DOHH2 (cell line): ENCODE data around the gene ZMIZ1.

ENCODE experiments used
- H3F3A ChIP-seq: fragments of 200-600 bp; sonication (generic), shearing (Covaris generic); 2 replicates; pipeline ENCODE4 v1.6.0; 2016; ENCODE audit warnings: antibody characterized with exemption, mild to moderate bottlenecking; ENCODE audit not compliant: control insufficient read depth, insufficient read depth
- H3K27ac ChIP-seq: fragments of 200-600 bp; sonication (generic); 2 replicates; pipeline ENCODE4 v1.5.1; 2014; ENCODE audit warnings: low read depth, mild to moderate bottlenecking, low read length, moderate library complexity
- H3K27me3 ChIP-seq: fragments of 200-600 bp; sonication (generic); 2 replicates; pipeline ENCODE4 v1.6.1; 2014; ENCODE audit warnings: mild to moderate bottlenecking, low read length, mixed read lengths; ENCODE audit not compliant: control insufficient read depth
- H3K36me3 ChIP-seq: fragments of 200-600 bp; sonication (generic); 2 replicates; pipeline ENCODE4 v1.6.1; 2014; ENCODE audit warnings: mild to moderate bottlenecking, low read length, moderate library complexity, mixed read lengths; ENCODE audit not compliant: control insufficient read depth
- H3K4me1 ChIP-seq: fragments of 200-600 bp; sonication (generic); 2 replicates; pipeline ENCODE4 v1.6.1; 2014; ENCODE audit warnings: mild to moderate bottlenecking, low read length, mixed read lengths; ENCODE audit not compliant: control insufficient read depth
- H3K4me2 ChIP-seq: fragments of 200-600 bp; sonication (generic); 2 replicates; pipeline ENCODE4 v1.6.0; 2014; ENCODE audit warnings: mild to moderate bottlenecking, low read length, moderate library complexity
- H3K4me3 ChIP-seq: fragments of 200-600 bp; sonication (generic); 2 replicates; pipeline ENCODE4 v1.5.1; 2014; ENCODE audit warnings: mild to moderate bottlenecking, low read length, mixed read lengths
- H3K79me2 ChIP-seq: fragments of 200-600 bp; sonication (generic); 2 replicates; pipeline ENCODE4 v1.6.1; 2014; ENCODE audit warnings: mild to moderate bottlenecking, low read length, mixed read lengths; ENCODE audit not compliant: control insufficient read depth
- H3K9me2 ChIP-seq: fragments of 200-600 bp; sonication (generic); replicated peaks from 2 replicates; pipeline ENCODE4 v1.6.1; 2014; ENCODE audit warnings: mild to moderate bottlenecking, low read length, mixed read lengths; ENCODE audit not compliant: control insufficient read depth
- H3K9me3 ChIP-seq: fragments of 200-600 bp; sonication (generic); 2 replicates; pipeline ENCODE4 v1.6.1; 2014; ENCODE audit warnings: antibody characterized with exemption, low read length, mixed read lengths; ENCODE audit not compliant: control insufficient read depth, insufficient read depth
- H4K20me1 ChIP-seq: fragments of 200-600 bp; sonication (generic); 2 replicates; pipeline ENCODE4 v1.6.0; 2014; ENCODE audit warnings: low read depth, mild to moderate bottlenecking, antibody characterized with exemption, low read length, moderate library complexity; ENCODE audit not compliant: control insufficient read depth, insufficient read depth
- EZH2phosphoT487 ChIP-seq: fragments of 200-600 bp; sonication (generic); IDR thresholded peaks from 2 replicates; pipeline ENCODE4 v1.6.1; 2017; ENCODE audit warnings: borderline replicate concordance, mild to moderate bottlenecking, antibody characterized with exemption, low read length, moderate library complexity, mixed read lengths
- TF ChIP-seq, protein P1 (sequence below): fragments of 200-600 bp; sonication (generic); IDR thresholded peaks from one replicate; pipeline ENCODE4 v1.5.1; 2014; ENCODE audit warnings: antibody characterized with exemption, mild to moderate bottlenecking, low read depth, low read length; ENCODE audit not compliant: poor library complexity, severe bottlenecking

The ZMIZ1 gene

DNA sequence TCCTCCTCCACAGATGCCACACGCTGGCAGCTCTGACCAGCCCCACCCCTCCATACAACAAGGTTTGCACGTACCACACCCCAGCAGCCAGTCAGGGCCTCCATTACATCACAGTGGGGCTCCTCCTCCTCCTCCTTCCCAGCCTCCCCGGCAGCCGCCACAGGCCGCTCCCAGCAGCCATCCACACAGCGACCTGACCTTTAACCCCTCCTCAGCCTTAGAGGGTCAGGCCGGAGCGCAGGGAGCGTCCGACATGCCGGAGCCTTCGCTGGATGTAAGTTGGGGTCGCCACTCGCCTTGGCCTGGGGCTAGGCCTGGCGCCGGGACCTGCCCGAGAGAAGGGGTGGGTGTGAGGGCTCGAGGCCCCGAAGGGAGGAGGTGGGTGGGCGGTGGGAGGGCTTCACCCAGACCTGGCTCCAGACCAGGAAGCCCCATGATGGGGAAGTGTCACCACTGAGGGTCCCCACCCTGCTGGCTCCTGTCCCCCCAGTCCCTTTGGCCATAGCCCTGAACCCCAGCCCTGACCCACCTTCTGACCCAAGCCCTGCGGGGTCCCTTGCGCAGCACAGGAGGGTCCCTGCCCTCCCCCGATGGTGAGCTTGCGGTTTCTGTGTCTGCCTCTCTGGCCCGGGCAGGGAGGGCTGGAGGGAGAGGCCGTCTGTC is 242.3 kb downstream of the ZMIZ1 start:
- Histone ChIP-seq H4K20me1 (no peaks in the 10 kb centered on the region; the same call in 1 of the 2 replicates), H3F3A (0 out of 2 replicates have a peak, but pooled peaks cover 2% of the 10 kb centered on the region), H3K36me3 (peaks cover 14% of the 10 kb centered on the region), H3K27ac (no peak overlapping the region), H3K4me2 (no peak overlapping the region), H3K9me2 (no peaks in the 10 kb centered on the region), H3K4me3 (no peak overlapping the region), H3K27me3 (no peaks in the 10 kb centered on the region), H3K9me3 (no peaks in the 10 kb centered on the region), H3K79me2 (no peaks in the 10 kb centered on the region), H3K4me1 (no peaks in the 10 kb centered on the region; the same call in 1 of the 2 replicates)
- no peak for TF ChIP-seq EZH2phosphoT487
- TF ChIP-seq, protein P1, sequence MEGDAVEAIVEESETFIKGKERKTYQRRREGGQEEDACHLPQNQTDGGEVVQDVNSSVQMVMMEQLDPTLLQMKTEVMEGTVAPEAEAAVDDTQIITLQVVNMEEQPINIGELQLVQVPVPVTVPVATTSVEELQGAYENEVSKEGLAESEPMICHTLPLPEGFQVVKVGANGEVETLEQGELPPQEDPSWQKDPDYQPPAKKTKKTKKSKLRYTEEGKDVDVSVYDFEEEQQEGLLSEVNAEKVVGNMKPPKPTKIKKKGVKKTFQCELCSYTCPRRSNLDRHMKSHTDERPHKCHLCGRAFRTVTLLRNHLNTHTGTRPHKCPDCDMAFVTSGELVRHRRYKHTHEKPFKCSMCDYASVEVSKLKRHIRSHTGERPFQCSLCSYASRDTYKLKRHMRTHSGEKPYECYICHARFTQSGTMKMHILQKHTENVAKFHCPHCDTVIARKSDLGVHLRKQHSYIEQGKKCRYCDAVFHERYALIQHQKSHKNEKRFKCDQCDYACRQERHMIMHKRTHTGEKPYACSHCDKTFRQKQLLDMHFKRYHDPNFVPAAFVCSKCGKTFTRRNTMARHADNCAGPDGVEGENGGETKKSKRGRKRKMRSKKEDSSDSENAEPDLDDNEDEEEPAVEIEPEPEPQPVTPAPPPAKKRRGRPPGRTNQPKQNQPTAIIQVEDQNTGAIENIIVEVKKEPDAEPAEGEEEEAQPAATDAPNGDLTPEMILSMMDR = no peak

DNA sequence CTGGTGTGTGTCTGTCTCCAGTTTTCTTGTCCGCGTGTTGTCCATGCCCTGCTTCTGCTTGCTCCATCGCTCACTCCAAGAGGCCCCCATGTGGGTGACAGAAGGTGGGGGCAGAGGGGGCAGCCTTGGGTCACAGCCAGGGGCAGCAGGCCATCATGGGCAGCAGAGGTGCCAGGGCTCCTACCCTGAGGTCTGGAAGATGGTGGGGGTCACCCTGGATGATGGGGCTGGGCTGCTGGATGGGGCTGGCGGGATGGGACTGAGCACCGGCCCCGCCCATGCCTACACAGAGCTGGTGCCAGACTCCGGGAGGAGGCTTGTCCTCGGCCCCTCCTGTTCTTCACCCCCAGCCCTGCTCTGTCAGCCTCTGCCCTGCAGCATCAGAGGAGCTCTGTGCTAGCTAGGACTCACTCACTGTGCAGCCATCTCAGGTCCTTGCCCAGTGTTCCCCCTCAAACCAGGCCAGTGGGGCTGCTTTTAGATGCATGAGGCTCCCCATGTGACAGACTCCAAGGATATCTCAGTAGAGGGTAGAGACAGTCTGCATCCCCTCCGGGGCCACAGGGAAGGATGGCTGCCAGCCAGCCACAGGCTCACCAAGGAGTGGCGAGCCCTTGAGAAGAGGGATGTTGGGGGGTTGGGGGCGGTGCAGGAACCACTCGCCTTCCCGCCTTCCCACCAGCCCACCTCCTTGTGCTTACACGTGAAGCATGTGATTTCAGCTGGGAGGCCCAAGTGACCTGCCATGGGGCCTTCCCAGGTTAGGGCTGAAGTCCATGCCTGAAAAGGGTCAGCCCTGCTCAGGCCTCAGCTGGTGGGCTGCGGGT is 243.0 kb downstream of the ZMIZ1 start:
- TF ChIP-seq, protein P1 = no peak
- no peak for TF ChIP-seq EZH2phosphoT487

DNA sequence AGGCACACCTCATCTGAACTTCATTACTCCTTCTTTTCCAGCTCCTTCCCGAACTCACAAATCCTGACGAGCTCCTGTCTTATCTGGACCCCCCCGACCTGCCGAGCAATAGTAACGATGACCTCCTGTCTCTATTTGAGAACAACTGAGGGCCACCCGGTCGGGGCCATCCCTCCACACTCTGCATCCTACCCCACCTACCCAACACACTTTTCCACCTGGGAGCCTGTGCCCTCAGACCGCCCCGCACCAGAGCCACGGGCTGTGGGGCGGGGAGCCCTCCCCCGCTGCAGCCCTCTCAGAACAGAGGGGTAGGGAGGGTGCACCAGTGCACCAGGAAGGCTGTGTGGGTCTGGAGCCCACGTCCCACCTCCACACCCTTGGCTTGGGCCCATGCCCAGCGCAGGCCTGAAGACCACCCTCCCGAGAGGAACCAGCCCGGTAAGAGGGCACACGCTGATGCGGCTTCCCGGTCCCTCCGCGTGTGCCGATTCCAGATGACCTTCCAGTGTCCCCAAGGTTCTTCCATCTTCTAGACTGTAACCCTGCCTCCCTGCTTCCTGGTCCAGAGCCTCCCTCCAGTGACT is 243.9 kb downstream of the ZMIZ1 start:
- H3K9me2 ChIP-seq = no peaks in the 10 kb centered on the region
- H3K27ac ChIP-seq = no peak overlapping the region
- no peak overlapping the region for H3K4me2 ChIP-seq
- H3K4me3 ChIP-seq = no peak overlapping the region
- no peaks in the 10 kb centered on the region for H3K9me3 ChIP-seq
- H3K79me2 ChIP-seq = no peaks in the 10 kb centered on the region
- TF ChIP-seq, protein P1 = no peak
- no peak for TF ChIP-seq EZH2phosphoT487
- 0 out of 2 replicates have a peak, but pooled peaks cover 2% of the 10 kb centered on the region for H3F3A ChIP-seq
- no peaks in the 10 kb centered on the region; the same call in 1 of the 2 replicates for H4K20me1 ChIP-seq
- peaks cover 6% of the 10 kb centered on the region for H3K36me3 ChIP-seq
- H3K27me3 ChIP-seq = no peaks in the 10 kb centered on the region
- H3K4me1 ChIP-seq = peaks cover 14% of the 10 kb centered on the region

More for the DNA sequence above, 243.0 kb downstream of the ZMIZ1 start:
- H3K4me3 ChIP-seq = no peak overlapping the region
- H3K9me2 ChIP-seq = no peaks in the 10 kb centered on the region
- H3K36me3 ChIP-seq = peaks cover 14% of the 10 kb centered on the region
- H3K27me3 ChIP-seq = no peaks in the 10 kb centered on the region
- no peaks in the 10 kb centered on the region; the same call in 1 of the 2 replicates for H4K20me1 ChIP-seq
- H3K4me1 ChIP-seq = peaks cover 5% of the 10 kb centered on the region
- H3K79me2 ChIP-seq = no peaks in the 10 kb centered on the region
- 0 out of 2 replicates have a peak, but pooled peaks cover 2% of the 10 kb centered on the region for H3F3A ChIP-seq
- H3K9me3 ChIP-seq = no peaks in the 10 kb centered on the region
- H3K27ac ChIP-seq = no peak overlapping the region
- no peak overlapping the region for H3K4me2 ChIP-seq
